NCI-H82 (cell line): ENCODE measurements around the gene LRRK1.

Experiments used
- DNase-seq: peaks from one replicate; lab custom pipeline; 2025; lab: John Stamatoyannopoulos, UW

LRRK1 gene

GRCh38 chr15:100914876-100915275, 4.3 kb upstream of the LRRK1 start:
- DNase-seq = no peak

DNA sequence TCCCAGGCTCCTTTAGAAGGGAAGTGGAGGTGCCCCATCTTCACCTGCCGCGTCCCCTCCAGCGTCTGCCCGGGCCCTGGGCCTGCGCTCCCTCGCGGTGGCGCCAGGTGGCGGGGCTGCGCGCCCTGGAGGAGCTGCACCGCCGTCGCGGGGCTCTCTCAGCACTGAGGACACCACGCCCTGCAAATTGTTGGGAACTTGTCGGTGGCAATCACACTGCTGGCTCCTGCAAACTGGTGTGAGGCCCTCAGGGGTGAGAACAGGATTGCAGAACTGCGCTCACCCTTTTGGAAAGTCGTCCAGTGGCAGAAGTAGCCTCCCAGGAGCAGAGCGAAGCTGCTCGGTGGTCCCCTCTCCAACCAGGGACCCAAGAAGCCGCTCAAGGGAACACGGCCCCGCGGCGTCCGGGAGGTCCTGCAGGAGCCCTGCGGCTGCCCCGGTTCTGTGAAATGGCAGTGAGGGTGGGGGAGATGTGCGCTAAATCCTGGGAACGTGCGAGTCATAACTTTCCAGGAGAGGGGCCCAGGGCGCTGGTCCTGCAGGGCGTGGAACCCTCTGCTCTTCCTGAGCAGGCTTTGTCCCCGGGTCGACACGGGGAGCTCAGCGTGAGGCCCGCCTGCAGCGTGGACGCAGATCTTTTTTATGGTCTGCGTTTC, 995 bp upstream of the LRRK1 start:
- peak; percentile 88 for DNase-seq

DNA sequence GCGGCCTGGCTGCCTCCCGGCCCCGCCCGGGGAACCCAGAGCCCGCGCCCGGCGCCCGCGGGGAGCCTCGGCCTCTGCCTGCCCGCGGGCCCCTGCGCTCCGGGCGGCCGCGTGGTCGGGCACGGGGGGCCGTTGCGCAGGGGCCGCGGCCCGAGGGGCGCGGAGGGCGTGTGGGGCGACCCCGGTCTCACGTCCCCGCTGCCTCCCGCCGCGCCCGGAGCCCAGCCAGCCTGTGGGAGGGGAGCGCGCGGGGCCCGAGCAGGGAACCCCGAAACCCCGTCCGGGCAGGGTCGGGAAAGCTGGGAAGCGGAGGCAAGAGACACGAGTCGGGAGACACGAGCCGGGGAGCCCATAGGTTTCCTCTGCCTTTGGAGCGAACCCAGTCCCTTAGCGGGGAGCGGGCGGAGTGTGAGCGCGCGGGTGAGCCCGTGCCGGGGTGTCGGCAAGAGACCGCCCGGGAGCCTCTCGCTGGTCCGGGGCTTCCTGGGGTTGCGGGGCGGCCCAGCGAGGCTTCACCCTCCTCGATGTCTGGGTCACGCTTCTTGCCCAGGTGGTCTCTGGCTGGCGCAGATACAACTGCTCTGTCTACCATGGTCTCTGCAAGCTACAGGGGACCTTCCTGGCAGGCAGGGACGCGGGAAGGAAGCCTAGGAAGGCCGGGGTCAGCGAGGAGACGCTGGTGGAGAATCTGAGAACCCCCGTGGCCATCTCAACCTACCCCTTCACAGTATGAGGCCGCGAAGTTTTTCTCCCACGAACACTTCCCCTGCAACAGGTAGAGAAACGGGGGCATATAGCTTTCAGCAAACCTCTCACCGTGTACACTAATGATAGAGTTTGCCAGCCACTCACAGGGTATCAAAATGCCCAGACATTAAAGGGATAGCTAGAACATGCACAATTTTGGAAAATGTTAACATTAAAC, 586 bp downstream of the LRRK1 start:
- DNase-seq = peak; percentile 50

GRCh38 chr15:100920516-100921135, 1.5 kb downstream of the LRRK1 start:
- no peak for DNase-seq

DNA sequence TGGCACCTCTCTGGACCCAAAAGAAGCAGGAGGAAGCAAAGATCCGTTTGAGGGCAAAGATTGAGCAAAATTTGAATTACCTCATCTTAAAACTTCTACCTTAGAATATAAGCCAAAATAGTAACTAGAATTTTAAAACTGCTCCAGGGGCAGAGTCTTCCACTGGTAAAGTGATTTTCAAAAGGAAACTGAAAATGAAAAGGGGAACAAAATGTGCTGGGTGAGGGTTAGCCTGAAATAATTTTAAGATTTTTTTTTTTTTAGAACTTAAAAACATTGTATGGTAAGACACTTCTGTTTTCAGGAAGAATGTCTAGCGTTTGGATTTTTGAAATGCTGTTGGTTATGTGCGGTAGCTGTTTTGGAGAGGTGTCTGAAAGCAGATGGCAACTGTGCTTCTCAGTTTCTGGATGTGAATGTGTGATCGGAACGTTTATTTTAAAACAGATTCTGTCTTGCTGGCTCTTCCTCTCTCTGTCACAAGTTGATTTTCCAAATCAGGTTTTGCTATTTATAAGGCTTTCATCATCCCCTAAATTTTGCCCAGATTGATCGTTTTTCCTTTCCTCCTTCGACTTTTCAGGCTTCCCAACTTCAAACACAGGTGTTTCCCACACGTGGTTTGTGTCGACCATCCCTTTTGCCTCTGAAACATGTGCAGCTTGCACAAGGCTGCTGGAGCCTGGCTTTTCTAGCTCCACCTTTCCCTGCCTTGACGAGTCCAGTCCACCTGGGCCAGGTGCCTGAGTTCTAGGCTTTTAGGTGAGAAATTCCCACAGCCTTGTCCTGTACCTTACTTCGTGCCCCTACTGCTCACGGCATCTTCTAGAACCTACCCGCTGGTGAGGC, 3.3 kb downstream of the LRRK1 start:
- no peak for DNase-seq

DNA sequence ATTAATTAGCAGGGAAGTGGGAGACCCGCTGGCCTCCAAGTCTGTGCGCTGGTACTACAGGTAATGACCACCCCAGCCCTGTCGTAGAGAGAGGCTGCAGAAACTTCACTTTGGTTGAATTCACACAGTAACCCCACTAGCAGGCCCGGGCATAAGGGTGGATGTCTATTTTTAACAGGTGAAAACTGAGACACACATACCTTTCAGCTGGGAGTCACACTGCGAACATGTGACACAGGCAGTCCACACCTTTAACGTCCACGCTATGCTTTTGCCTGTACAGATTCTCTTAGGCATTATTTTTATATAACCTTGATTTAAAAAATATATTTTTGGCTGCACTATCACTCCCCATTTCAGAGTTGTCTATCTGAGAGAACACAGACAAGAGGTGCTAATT, 3.9 kb downstream of the LRRK1 start:
- DNase-seq = no peak

- DNase-seq = no peak
Measured at GRCh38 chr15:100923902-100924301, 4.7 kb downstream of the LRRK1 start.

- DNase-seq = no peak
Measured at GRCh38 chr15:100924436-100924835, 5.3 kb downstream of the LRRK1 start.

GRCh38 chr15:100925480-100925879, 6.3 kb downstream of the LRRK1 start:
- no peak for DNase-seq

DNA sequence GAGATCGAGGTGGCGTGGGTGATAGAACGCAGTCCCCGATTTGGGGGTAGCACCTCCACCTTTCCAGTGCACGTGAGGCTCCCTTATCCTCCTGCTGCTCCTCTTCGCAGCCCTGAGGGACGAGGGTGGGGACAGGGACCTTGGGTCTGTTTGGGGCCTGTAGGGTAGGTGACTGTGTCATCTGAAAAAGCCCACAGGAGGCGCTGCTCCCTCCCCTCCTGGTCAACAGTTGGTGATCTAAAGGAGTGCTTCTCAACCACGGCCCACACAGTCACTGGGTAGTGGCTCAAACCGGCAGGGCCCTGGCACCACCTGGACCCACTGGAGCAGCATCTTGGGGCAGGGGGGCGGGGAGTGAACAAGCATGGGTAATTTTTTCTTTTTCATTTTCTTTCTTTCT, 7.1 kb downstream of the LRRK1 start:
- DNase-seq = peak; percentile 22

DNA sequence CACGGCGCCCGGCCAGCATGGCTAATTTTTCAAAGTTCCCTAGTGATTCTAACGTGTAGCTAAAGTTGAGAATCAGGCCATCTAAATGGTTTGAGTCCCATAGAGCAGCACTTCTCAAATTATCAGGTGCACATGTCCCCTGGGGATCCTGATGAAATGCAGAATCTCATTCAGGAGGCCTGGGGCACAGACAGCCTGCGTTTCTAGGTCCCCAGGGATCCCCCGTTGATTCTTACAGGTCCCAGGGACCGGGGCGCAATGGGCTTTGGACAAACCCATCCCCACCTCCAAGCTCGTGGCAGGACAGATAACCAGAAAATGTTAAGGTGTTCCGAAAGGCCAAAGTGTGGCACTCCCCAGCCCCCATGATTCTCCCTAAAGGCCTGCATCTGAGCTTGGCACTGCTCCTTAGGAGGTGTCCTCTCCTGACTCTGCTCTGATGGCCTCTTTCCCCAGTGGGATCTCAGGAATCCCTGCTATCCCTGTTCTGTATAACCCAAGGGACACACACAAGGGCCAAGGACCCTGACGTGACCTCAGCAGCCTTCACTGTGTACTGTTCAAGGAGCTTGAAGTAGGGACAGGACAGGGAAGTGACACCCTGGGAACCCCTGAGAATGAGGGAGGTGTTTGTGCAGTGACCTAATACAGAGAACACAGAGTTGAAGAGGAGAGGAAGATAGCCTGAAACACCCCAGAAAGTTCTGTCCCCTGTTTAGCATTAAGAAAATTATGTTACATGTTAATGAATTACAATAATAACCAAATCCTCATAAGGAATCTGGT, 8.0 kb downstream of the LRRK1 start:
- DNase-seq = no peak

GRCh38 chr15:100928632-100929280, 9.6 kb downstream of the LRRK1 start:
- DNase-seq = no peak

- DNase-seq = peak; percentile 55
Measured at GRCh38 chr15:100929641-100930042, 10.5 kb downstream of the LRRK1 start.

GRCh38 chr15:100930306-100930848, 11.2 kb downstream of the LRRK1 start:
- no peak for DNase-seq

DNA sequence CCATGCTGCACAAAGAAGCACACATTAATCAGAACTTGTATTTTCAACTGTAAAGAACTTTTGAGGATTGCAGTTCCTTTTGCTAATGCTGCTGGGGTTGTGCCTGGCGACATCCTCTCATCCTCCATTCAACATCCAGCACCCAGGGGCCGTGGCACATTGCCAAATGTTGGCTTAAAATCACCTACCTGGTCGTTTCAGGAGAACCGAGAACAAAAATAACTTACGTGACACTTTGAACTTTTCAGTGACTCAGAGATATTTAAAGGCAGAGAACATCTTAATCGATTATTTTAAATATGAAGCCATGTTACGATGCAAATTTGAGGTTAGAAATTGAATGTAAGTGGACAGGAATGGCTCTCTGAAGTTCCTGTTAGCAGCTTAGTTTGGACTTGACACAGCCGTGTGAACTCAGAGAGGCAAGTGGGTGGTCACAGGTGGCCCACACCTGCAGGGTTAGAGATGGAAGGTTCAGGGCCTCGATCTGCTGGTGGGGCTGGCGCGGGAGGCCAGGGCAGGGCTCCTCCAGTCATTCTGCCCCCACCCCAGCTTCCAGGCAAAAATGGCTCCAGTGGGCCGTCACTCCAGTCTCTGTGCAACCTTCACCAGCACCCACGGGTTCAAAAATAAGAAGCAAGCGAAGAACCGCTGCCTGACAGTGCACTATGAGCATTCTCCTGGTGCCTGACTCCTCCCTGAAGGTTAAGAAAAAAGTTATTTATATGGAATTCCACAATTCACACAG, 12.2 kb downstream of the LRRK1 start:
- DNase-seq = no peak

DNA sequence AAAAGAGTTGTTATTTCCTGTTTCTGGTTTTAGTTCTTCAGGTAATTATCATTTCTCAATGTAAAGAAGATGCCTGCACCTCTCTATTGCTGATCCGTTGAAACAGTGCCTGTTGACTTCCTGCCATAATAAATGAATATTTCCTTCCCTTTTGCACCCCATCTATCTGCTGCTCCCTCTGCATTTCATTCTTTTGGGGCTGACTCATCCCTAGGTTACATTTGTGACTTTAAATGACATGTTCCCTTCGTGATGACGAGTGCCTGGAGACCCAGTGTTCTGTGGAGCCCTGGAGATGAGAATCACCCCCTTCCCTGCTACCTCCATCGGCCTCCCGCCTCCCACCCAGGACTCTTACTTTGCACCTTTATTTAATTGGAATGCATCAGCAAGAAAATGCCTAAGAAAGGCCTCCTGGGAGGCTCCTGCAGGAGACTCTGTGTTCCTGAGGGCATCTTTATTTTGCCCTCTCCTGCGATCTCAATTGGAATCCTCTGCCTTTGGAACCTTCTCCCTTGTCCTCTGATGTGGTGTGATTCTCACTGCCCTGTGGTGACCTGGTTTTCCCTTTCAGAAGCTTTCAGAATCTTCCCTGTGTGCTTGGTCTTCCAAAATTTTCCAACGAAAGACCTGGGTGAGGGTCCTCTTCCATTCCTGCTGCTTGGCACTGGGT, 13.7 kb downstream of the LRRK1 start:
- no peak for DNase-seq

- no peak for DNase-seq
Measured at GRCh38 chr15:100934166-100934565, 15.0 kb downstream of the LRRK1 start.

- no peak for DNase-seq
Measured at GRCh38 chr15:100934726-100935125, 15.6 kb downstream of the LRRK1 start.

DNA sequence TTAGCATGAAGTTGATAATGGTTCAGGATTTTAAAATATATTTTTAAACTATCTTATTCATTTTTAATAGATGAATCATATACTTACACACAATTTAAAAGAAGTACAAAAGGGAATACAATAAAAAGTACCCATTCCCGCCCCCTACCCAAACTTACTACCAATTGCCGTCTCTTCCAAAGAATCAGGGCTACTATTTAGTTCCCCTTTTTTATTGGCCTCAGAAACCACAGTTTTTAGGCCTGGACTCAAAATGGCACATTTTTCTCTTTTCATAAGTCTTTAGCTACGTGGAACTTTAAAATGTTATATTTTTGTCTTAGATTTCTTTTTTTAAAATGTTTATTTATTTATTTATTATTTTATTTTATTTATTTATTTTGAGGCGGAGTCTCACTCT, 18.0 kb downstream of the LRRK1 start:
- no peak for DNase-seq
